GM18505 (cell line): Measurements from ENCODE around the gene CEP95.

ENCODE experiments used
- ATAC-seq: cut with Tn5 transposase; IDR thresholded peaks from one replicate; pipeline ENCODE4 v1.9.1; 2021; ENCODE audit not compliant: unreplicated experiment
- POLR2A ChIP-seq: IDR thresholded peaks from 4 replicates; pipeline ENCODE4 v1.6.1; 2011; ENCODE audit warnings: borderline replicate concordance; ENCODE audit not compliant: insufficient read depth, insufficient read length; ENCODE audit errors: extremely low read depth

CEP95 gene

GRCh38 chr17:64509179-64509578 lies 2.4 kb downstream of the CEP95 start:
- no peak for TF ChIP-seq POLR2A
- no peak for ATAC-seq

GRCh38 chr17:64515419-64515818 lies 8.6 kb downstream of the CEP95 start:
- ATAC-seq: no peak

GRCh38 chr17:64515829-64516228 lies 9.1 kb downstream of the CEP95 start:
- no peak for ATAC-seq
- no peak for TF ChIP-seq POLR2A

More at GRCh38 chr17:64515419-64515818, 8.6 kb downstream of the CEP95 start:
- no peak for TF ChIP-seq POLR2A

GRCh38 chr17:64519601-64520000 lies 12.8 kb downstream of the CEP95 start:
- ATAC-seq: no peak
- no peak for TF ChIP-seq POLR2A

- no peak for TF ChIP-seq POLR2A
- ATAC-seq: no peak
Observed at GRCh38 chr17:64520359-64520758, 13.6 kb downstream of the CEP95 start.

GRCh38 chr17:64527914-64528313 lies 21.1 kb downstream of the CEP95 start:
- no peak for ATAC-seq
- TF ChIP-seq POLR2A: no peak

GRCh38 chr17:64529221-64529620 lies 22.4 kb downstream of the CEP95 start:
- ATAC-seq: no peak
- TF ChIP-seq POLR2A: no peak

- no peak for ATAC-seq
- TF ChIP-seq POLR2A: no peak
Observed at GRCh38 chr17:64531955-64532371, 25.2 kb downstream of the CEP95 start.

GRCh38 chr17:64532409-64532808 lies 25.6 kb downstream of the CEP95 start:
- ATAC-seq: no peak
- TF ChIP-seq POLR2A: no peak

GRCh38 chr17:64533784-64534183 lies 27.0 kb downstream of the CEP95 start:
- no peak for TF ChIP-seq POLR2A
- no peak for ATAC-seq

- ATAC-seq: no peak
- TF ChIP-seq POLR2A: no peak
Observed at GRCh38 chr17:64534187-64534586, 27.4 kb downstream of the CEP95 start.

GRCh38 chr17:64535357-64535756 lies 28.6 kb downstream of the CEP95 start:
- TF ChIP-seq POLR2A: no peak
- ATAC-seq: no peak

GRCh38 chr17:64536913-64537312 lies 30.1 kb downstream of the CEP95 start:
- no peak for TF ChIP-seq POLR2A
- no peak for ATAC-seq

- TF ChIP-seq POLR2A: no peak
- ATAC-seq: no peak
Observed at GRCh38 chr17:64537488-64537887, 30.7 kb downstream of the CEP95 start.

- no peak for ATAC-seq
- no peak for TF ChIP-seq POLR2A
Observed at GRCh38 chr17:64538508-64539130, 31.8 kb downstream of the CEP95 start.
